ENCODE measurements around the gene MRPL57. TPM values are rescaled to one million over a fixed set of nuclear protein-coding genes. Genes with fewer than 3 reads are reported as not detected.
"Not testable (repeated sequence)": the region's sequence is repeated elsewhere in the genome, so short reads cannot be mapped to it uniquely, and the experiment has no call there.

MRPL57 gene
- total RNA-seq = 10 to 100 TPM; 17.3 to 23.8 TPM

DNA sequence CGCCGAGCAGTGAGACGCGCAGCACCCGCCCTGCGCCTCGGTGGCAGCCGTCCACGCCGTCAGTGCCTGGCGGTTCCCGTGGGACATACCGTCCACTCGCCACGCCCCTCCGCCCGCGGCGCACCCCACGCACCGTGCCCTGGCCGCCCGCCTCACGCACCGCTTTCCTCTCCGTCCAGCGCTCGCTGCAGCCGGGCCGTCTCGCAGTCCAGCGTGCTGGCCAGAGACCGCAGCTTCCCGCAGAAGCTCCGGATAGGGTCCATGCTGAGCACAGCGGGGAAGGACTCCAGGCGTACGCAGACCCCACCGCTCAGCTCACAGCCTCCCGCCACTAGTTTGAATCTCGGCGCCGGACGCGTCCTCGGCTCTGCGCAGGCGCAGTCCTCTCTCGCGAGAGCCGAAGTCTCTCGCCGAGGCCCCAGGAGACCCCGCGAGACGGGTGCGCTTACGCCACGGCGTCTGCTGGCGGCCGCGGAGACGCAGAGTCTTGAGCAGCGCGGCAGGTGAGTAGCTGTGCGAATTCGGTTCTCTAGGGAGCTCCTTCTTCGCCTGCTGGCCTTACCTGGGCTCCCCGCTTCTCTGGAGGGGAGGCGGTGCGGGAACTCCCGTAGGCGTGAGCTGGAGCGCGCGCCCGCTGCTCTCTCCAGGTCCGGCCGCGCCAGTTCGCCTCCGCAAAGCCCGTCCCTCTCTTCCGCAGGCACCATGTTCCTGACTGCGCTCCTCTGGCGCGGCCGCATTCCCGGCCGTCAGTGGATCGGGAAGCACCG lies at the start of gene MRPL57, which contains the start of gene SKA3:
TSS of gene MRPL57 (plus strand) at position 444 of the 767 bp plus-strand sequence. CDS start at position 703, 259 bp downstream.
TSS of gene SKA3 (minus strand) at position 338 of the 767 bp plus-strand sequence. CDS start at position 263, 75 bp downstream.
- Mint-ChIP-seq H3K36me3 (no peaks in the 10 kb centered on the region), H3K27me3 (no peaks in the 10 kb centered on the region), H3K27ac (peak within 1 kb of the TSS; percentile 93 to 94), H3K4me3 (peak within 1 kb of the TSS; percentile 92), H3K9me3 (no peaks in the 10 kb centered on the region), H3K4me1 (ENCODE audit: low read depth in 2 of 2) (peaks cover 10 to 15% of the 10 kb centered on the region in 2 donors)
- ATAC-seq (peak; percentile 97), DNase-seq (ENCODE audit: low spot score) (peak; percentile 95)

GRCh38 chr13:21130116-21130515 lies 46.3 kb upstream of the MRPL57 start:
- Mint-ChIP-seq H3K27ac (no peak overlapping the region), H3K27me3 (peaks cover 3 to 8% of the 10 kb centered on the region in 2 donors), H3K36me3 (peaks cover 5% of the 10 kb centered on the region), H3K4me3 (no peak overlapping the region), H3K4me1 (ENCODE audit: low read depth in 2 of 2) (no peaks in the 10 kb centered on the region), H3K9me3 (no peaks in the 10 kb centered on the region)
- DNase-seq (ENCODE audit: low spot score) (no peak), ATAC-seq (no peak)

GRCh38 chr13:21133077-21133476 lies 43.4 kb upstream of the MRPL57 start:
- ATAC-seq (no peak), DNase-seq (ENCODE audit: low spot score) (no peak)
- Mint-ChIP-seq H3K4me1 (ENCODE audit: low read depth in 2 of 2) (no peaks in the 10 kb centered on the region), H3K4me3 (no peak overlapping the region), H3K36me3 (peaks cover 5% of the 10 kb centered on the region), H3K27me3 (peaks cover 3 to 8% of the 10 kb centered on the region in 2 donors), H3K9me3 (no peaks in the 10 kb centered on the region), H3K27ac (no peak overlapping the region)

DNA sequence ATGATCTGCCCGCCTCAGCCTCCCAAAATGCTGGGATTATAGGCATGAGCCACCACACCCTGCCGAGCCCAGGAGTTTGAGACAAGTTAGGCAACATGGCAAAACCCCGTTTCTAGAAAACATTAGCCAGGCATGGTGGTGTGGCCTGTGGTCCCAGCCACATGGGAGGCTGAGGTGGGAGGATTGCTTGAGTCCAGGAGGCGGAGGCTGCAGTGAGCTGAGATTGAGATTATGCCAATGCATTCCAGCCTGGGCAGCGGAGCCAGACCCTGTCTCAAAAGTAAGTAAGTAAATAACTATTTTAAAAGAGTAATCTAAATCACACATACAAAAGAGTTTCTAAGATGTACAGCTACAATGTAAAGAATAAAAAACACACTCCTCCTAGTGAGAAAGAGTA lies 42.0 kb upstream of the MRPL57 start:
- ATAC-seq = no peak

DNA sequence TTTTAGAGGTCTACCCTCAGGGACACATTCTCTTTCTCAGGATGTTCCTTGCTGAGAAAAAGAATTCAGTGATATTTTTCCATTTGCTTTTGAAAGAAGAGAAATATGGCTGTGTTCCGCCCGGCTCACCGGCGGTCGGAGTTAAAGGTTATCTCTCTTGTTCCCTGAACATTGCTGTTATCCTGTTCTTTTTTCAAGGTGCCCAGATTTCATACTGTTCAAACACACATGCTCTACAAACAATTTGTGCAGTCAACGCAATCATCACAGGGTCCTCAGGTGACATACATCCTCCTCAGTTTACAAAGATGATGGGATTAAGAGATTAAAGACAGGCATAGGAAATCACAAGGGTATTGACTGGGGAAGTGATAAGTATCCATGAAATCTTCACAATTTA lies 40.6 kb upstream of the MRPL57 start:
- not testable (repeated sequence) for H3K27me3 Mint-ChIP-seq; H3K9me3 Mint-ChIP-seq; H3K27ac Mint-ChIP-seq; DNase-seq (ENCODE audit: low spot score); ATAC-seq; H3K4me3 Mint-ChIP-seq; H3K36me3 Mint-ChIP-seq
- peaks cover 7 to 17% of the 10 kb centered on the region in 2 donors for H3K4me1 Mint-ChIP-seq (ENCODE audit: low read depth in 2 of 2)

More for the DNA sequence above, 42.0 kb upstream of the MRPL57 start:
- H3K4me1 Mint-ChIP-seq (ENCODE audit: low read depth in 2 of 2) = peaks cover 0 to 6% of the 10 kb centered on the region in 2 donors
- no peak overlapping the region for H3K27ac Mint-ChIP-seq
- H3K36me3 Mint-ChIP-seq = peaks cover 5% of the 10 kb centered on the region
- no peaks in the 10 kb centered on the region for H3K9me3 Mint-ChIP-seq
- H3K4me3 Mint-ChIP-seq = no peak overlapping the region
- DNase-seq (ENCODE audit: low spot score) = no peak
- H3K27me3 Mint-ChIP-seq = peaks cover 7% of the 10 kb centered on the region in 2 donors

DNA sequence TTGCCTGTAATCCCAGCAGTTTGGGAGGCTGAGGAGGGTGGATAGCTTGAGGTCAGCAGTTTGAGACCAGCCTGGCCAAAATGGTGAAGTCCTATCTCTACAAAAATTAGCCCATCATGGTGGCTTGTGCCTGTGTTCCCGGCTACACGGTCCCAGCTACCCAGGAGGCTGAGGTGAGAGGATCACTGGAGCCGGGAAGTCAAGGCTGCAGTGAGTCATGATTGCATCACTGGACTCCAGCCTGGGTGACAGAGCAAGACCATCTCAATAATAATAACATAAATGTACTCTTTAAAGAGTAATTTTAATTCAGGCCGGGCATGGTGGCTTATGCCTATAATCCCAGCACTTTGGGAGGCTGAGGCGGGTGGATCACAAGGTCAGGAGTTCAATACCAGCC lies 38.8 kb upstream of the MRPL57 start:
- Mint-ChIP-seq H3K4me1 (ENCODE audit: low read depth in 2 of 2) (peaks cover 15 to 25% of the 10 kb centered on the region in 2 donors), H3K27ac (no peak overlapping the region), H3K9me3 (no peaks in the 10 kb centered on the region), H3K4me3 (no peak overlapping the region), H3K27me3 (peaks cover 0 to 4% of the 10 kb centered on the region in 2 donors), H3K36me3 (peaks cover 8% of the 10 kb centered on the region)
- no peak for DNase-seq (ENCODE audit: low spot score)
- no peak for ATAC-seq

DNA sequence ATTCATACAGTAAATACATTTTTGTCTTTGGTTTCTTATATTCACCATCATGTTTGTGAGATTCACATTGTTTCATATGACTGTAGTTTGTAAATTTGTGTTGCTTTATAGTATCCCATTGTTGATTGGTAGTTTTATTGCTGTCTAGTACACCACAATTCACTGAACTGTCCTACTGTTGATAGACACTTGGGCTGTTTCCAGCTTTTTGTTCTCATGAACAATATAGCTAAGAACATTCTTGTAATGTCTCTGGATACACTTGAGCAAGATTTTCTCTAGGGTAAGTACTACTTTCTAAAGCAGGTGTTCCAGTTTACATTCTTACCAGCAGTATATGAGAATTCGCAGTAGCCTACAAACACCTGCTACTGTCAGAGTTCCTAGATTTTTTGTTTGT lies 37.9 kb upstream of the MRPL57 start:
- Mint-ChIP-seq H3K36me3 (peaks cover 17% of the 10 kb centered on the region), H3K4me3 (peak overlapping the region; percentile 48), H3K27me3 (peaks cover 0 to 4% of the 10 kb centered on the region in 2 donors), H3K9me3 (no peaks in the 10 kb centered on the region), H3K4me1 (ENCODE audit: low read depth in 2 of 2) (peaks cover 24 to 34% of the 10 kb centered on the region in 2 donors), H3K27ac (peak overlapping the region; percentile 33 to 70)
- no peak for DNase-seq (ENCODE audit: low spot score)
- no peak for ATAC-seq

DNA sequence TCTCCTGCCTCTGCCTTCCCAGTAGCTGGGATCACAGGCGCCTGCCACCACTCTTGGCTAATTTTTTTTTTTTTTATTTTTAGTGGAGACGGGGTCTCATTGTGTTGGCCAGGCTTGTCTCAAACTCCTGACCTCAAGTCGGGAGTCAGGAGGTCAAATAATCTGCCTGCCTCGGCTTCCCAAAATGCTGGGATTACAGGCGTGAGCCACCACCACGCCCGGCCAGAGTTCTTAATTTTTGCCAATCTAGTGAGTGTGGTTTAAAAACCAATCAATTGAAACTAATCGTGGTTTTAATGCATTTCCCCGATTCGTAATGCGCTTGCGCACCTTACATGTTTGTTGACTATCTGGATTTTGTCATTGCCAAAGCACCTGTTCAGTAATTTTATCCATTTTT lies 37.1 kb upstream of the MRPL57 start:
- Mint-ChIP-seq H3K4me1 (ENCODE audit: low read depth in 2 of 2) (peaks cover 28 to 37% of the 10 kb centered on the region in 2 donors), H3K27ac (peak overlapping the region; percentile 85 to 91), H3K4me3 (peak overlapping the region; percentile 93), H3K27me3 (peaks cover 0 to 4% of the 10 kb centered on the region in 2 donors), H3K9me3 (no peaks in the 10 kb centered on the region), H3K36me3 (peaks cover 19% of the 10 kb centered on the region)
- ATAC-seq (no peak), DNase-seq (ENCODE audit: low spot score) (no peak)

- Mint-ChIP-seq H3K27me3 (peaks cover 0 to 4% of the 10 kb centered on the region in 2 donors), H3K9me3 (no peaks in the 10 kb centered on the region), H3K4me1 (ENCODE audit: low read depth in 2 of 2) (peaks cover 34 to 43% of the 10 kb centered on the region in 2 donors), H3K4me3 (peak overlapping the region; percentile 79), H3K36me3 (peaks cover 29% of the 10 kb centered on the region), H3K27ac (peak overlapping the region; percentile 59 to 70)
- DNase-seq (ENCODE audit: low spot score) = no peak
- ATAC-seq = no peak
These were observed 33.7 kb upstream of the MRPL57 start for GRCh38 chr13:21142766-21143165.

GRCh38 chr13:21147827-21148226 lies 28.6 kb upstream of the MRPL57 start:
- H3K4me1 Mint-ChIP-seq (ENCODE audit: low read depth in 2 of 2) = peaks cover 18 to 20% of the 10 kb centered on the region in 2 donors
- ATAC-seq = no peak
- H3K27me3 Mint-ChIP-seq = no peaks in the 10 kb centered on the region
- no peaks in the 10 kb centered on the region for H3K9me3 Mint-ChIP-seq
- H3K27ac Mint-ChIP-seq = peak overlapping the region in 1 of 2 donors; percentile 22
- no peak for DNase-seq (ENCODE audit: low spot score)
- H3K4me3 Mint-ChIP-seq = no peak overlapping the region
- H3K36me3 Mint-ChIP-seq = peaks cover 24% of the 10 kb centered on the region

DNA sequence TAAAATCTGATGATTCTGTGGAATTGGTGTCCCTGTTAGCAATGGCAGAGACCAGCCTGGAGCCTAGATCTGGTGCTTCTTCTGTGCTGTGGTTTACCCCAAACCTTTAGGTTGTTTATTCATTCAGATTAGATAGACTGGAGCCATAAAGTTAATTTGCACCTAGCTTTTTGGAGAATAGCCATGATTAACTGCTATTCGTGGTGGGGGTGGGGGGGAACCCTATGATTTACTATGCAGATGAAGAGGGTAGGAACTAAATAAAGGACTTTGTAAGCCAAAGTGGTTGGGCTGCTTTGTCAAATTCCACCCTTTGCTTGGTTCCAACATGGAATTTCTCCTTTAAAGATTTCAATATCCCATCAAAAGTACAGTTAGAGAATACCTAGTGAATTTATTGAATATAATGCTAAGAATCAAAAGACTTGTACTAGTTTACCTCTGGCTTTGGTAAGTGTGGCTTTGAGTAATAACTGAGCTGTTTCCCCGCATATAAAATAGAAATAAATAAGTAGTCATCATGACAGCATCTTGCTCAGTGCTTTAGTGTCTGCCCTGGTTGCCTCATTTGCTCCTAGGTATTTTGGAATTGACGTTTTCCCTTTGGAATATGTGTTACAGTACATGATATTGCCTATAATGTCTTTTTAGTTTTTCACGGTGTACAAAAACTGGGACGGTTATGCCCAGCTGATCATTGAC lies 27.8 kb upstream of the MRPL57 start:
- H3K4me1 Mint-ChIP-seq (ENCODE audit: low read depth in 2 of 2) = peaks cover 9 to 11% of the 10 kb centered on the region in 2 donors
- DNase-seq (ENCODE audit: low spot score) (no peak), ATAC-seq (no peak)
- no peaks in the 10 kb centered on the region for H3K9me3 Mint-ChIP-seq
- H3K27ac Mint-ChIP-seq = no peak overlapping the region
- peaks cover 15% of the 10 kb centered on the region for H3K36me3 Mint-ChIP-seq
- H3K27me3 Mint-ChIP-seq = no peaks in the 10 kb centered on the region
- H3K4me3 Mint-ChIP-seq = no peak overlapping the region

- no peak for ATAC-seq
- H3K4me1 Mint-ChIP-seq (ENCODE audit: low read depth in 2 of 2) = peaks cover 4 to 9% of the 10 kb centered on the region in 2 donors
- no peak overlapping the region for H3K27ac Mint-ChIP-seq
- H3K36me3 Mint-ChIP-seq = peaks cover 13% of the 10 kb centered on the region
- H3K27me3 Mint-ChIP-seq = no peaks in the 10 kb centered on the region
- no peak overlapping the region for H3K4me3 Mint-ChIP-seq
- DNase-seq (ENCODE audit: low spot score) = no peak
- H3K9me3 Mint-ChIP-seq = no peaks in the 10 kb centered on the region
These were observed 26.9 kb upstream of the MRPL57 start for GRCh38 chr13:21149568-21149967.

DNA sequence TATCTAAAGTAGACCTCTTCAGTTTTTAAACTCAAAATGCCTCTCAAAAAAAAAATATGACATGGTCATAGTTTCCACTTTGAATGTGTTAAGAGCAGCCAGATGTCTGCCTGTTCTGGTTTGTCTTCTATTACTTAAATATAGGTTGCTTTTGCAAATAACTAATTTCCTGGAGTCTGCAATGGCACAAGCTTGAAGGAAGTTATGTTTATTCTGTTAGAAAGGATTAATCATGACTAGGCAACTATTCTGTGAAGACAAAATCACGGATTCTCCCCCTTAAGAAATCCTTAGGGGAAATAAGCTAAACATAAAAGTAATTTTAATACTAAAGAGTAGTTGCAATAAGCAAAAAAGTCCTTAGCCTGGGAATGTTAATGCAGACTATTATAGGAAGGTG lies 26.4 kb upstream of the MRPL57 start:
- no peak overlapping the region for H3K4me3 Mint-ChIP-seq
- peaks cover 3 to 9% of the 10 kb centered on the region in 2 donors for H3K4me1 Mint-ChIP-seq (ENCODE audit: low read depth in 2 of 2)
- ATAC-seq (no peak), DNase-seq (ENCODE audit: low spot score) (no peak)
- H3K27me3 Mint-ChIP-seq = no peaks in the 10 kb centered on the region
- H3K9me3 Mint-ChIP-seq = no peaks in the 10 kb centered on the region
- no peak overlapping the region for H3K27ac Mint-ChIP-seq
- H3K36me3 Mint-ChIP-seq = peaks cover 13% of the 10 kb centered on the region

All from natural killer cell treated with Interleukin-12 subunit alpha and Interleukin-12 subunit beta and Interleukin-15 and Interleukin-18, amount 100 ng/mL, for 72 hours (primary cell).